Activated CD8-positive, alpha-beta T cell treated with anti-CD3 and anti-CD28 coated beads, Interleukin-2, amount 10 ng/mL, durations not matched to agents 7 days and 5 days (primary cell): ENCODE results near the gene AP3B2. TPM values are rescaled to one million over a fixed set of nuclear protein-coding genes. Genes with fewer than 3 reads are reported as not detected.

ENCODE experiments used
- ATAC-seq: fragments of 150-1000 bp; cut with Tn5 transposase; one replicate; pipeline ENCODE4 v1.10.0; 2021; ENCODE audit warnings: moderate library complexity
- CTCF ChIA-PET: fragments of 350-600 bp; sonication (Branson Sonifier 250); formaldehyde crosslinking; loops from one replicate; lab custom pipeline; 2021; ENCODE audit warnings: antibody characterized with exemption; lab: Charles Lee
- POLR2A ChIA-PET: fragments of 350-600 bp; sonication (Branson Sonifier 250); formaldehyde crosslinking; loops from one replicate; lab custom pipeline; 2021; ENCODE audit warnings: antibody characterized with exemption; lab: Charles Lee
- DNase-seq: peaks from one replicate; pipeline ENCODE4 v3.0.0-alpha.2; 2020
- H3K27ac Mint-ChIP-seq: one replicate; pipeline ENCODE4 v1.8.0; 2021; ENCODE audit warnings: mild to moderate bottlenecking, mixed read lengths
- H3K27me3 Mint-ChIP-seq: one replicate; pipeline ENCODE4 v1.8.0; 2021; ENCODE audit warnings: low read depth, mixed read lengths
- H3K36me3 Mint-ChIP-seq: one replicate; pipeline ENCODE4 v1.8.0; 2021; ENCODE audit warnings: low read depth, mixed read lengths
- H3K4me1 Mint-ChIP-seq: one replicate; pipeline ENCODE4 v1.8.0; 2021; ENCODE audit warnings: low read depth, mixed read lengths
- H3K4me3 Mint-ChIP-seq: one replicate; pipeline ENCODE4 v1.8.0; 2021; ENCODE audit warnings: mild to moderate bottlenecking, mixed read lengths
- H3K9me3 Mint-ChIP-seq: one replicate; pipeline ENCODE4 v1.8.0; 2022; ENCODE audit warnings: mixed read lengths; ENCODE audit not compliant: insufficient read depth
- total RNA-seq, 2 experiments: library from RNA; stranded (reverse); gene quantifications; one replicate each; pipeline ENCODE4 v1.2.3, GENCODE V29; 2021

The AP3B2 gene
- total RNA-seq, 2 experiments from 2014 or later: not detected

- ChIA-PET POLR2A (no interaction called here), CTCF (no interaction called here)
- Mint-ChIP-seq H3K4me1 (no peaks in the 10 kb centered on the region), H3K4me3 (no peak overlapping the region), H3K27me3 (no peaks in the 10 kb centered on the region), H3K27ac (no peak overlapping the region), H3K36me3 (no peaks in the 10 kb centered on the region), H3K9me3 (no peaks in the 10 kb centered on the region)
- DNase-seq (no peak), ATAC-seq (no peak)
Measured at GRCh38 chr15:82660378-82660777, 49.3 kb downstream of the AP3B2 start.

GRCh38 chr15:82656641-82657266, 52.9 kb downstream of the AP3B2 start:
- no peaks in the 10 kb centered on the region for H3K36me3 Mint-ChIP-seq
- no peak overlapping the region for H3K27ac Mint-ChIP-seq
- DNase-seq: no peak
- H3K9me3 Mint-ChIP-seq: no peaks in the 10 kb centered on the region
- ChIA-PET CTCF (no interaction called here), POLR2A (no interaction called here)
- ATAC-seq: no peak
- no peak overlapping the region for H3K4me3 Mint-ChIP-seq
- H3K27me3 Mint-ChIP-seq: peaks cover 4% of the 10 kb centered on the region
- no peaks in the 10 kb centered on the region for H3K4me1 Mint-ChIP-seq

GRCh38 chr15:82655606-82656005, 54.1 kb downstream of the AP3B2 start:
- no peaks in the 10 kb centered on the region for H3K36me3 Mint-ChIP-seq
- ChIA-PET CTCF (no interaction called here), POLR2A (no interaction called here)
- no peak for DNase-seq
- no peaks in the 10 kb centered on the region for H3K4me1 Mint-ChIP-seq
- no peak overlapping the region for H3K27ac Mint-ChIP-seq
- no peaks in the 10 kb centered on the region for H3K9me3 Mint-ChIP-seq
- no peak overlapping the region for H3K4me3 Mint-ChIP-seq
- peaks cover 6% of the 10 kb centered on the region for H3K27me3 Mint-ChIP-seq
- no peak for ATAC-seq

- no peaks in the 10 kb centered on the region for H3K4me1 Mint-ChIP-seq
- no peak overlapping the region for H3K27ac Mint-ChIP-seq
- DNase-seq (no peak), ATAC-seq (no peak)
- H3K27me3 Mint-ChIP-seq: peaks cover 21% of the 10 kb centered on the region
- H3K36me3 Mint-ChIP-seq: no peaks in the 10 kb centered on the region
- no peaks in the 10 kb centered on the region for H3K9me3 Mint-ChIP-seq
- H3K4me3 Mint-ChIP-seq: no peak overlapping the region
- ChIA-PET CTCF (no interaction called here), POLR2A (no interaction called here)
Measured at GRCh38 chr15:82653483-82654168, 56.0 kb downstream of the AP3B2 start.

- peaks cover 27% of the 10 kb centered on the region for H3K27me3 Mint-ChIP-seq
- ATAC-seq (no peak), DNase-seq (no peak)
- no peak overlapping the region for H3K4me3 Mint-ChIP-seq
- H3K9me3 Mint-ChIP-seq: no peaks in the 10 kb centered on the region
- POLR2A ChIA-PET: no interaction called here
- no peak overlapping the region for H3K27ac Mint-ChIP-seq
- no peaks in the 10 kb centered on the region for H3K4me1 Mint-ChIP-seq
- CTCF ChIA-PET: no interaction called here
- H3K36me3 Mint-ChIP-seq: no peaks in the 10 kb centered on the region
Measured at GRCh38 chr15:82651708-82652107, 58.0 kb downstream of the AP3B2 start.

GRCh38 chr15:82650046-82650670, 59.5 kb downstream of the AP3B2 start:
- peaks cover 32% of the 10 kb centered on the region for H3K27me3 Mint-ChIP-seq
- no peak for DNase-seq
- H3K36me3 Mint-ChIP-seq: no peaks in the 10 kb centered on the region
- no peak for ATAC-seq
- peaks cover 3% of the 10 kb centered on the region for H3K4me1 Mint-ChIP-seq
- no peaks in the 10 kb centered on the region for H3K9me3 Mint-ChIP-seq
- H3K27ac Mint-ChIP-seq: no peak overlapping the region
- ChIA-PET CTCF (interaction anchor here (1.2 kb wide), 1 partner anchor 350 kb away, joined by 3 read pairs; no protein-coding TSS in a partner anchor), POLR2A (no interaction called here)
- no peak overlapping the region for H3K4me3 Mint-ChIP-seq

GRCh38 chr15:82649226-82649999, 60.3 kb downstream of the AP3B2 start:
- H3K36me3 Mint-ChIP-seq: no peaks in the 10 kb centered on the region
- ATAC-seq: no peak
- H3K4me3 Mint-ChIP-seq: no peak overlapping the region
- peaks cover 36% of the 10 kb centered on the region for H3K27me3 Mint-ChIP-seq
- no peak for DNase-seq
- ChIA-PET POLR2A (no interaction called here), CTCF (interaction anchor here (1.2 kb wide), 1 partner anchor 351 kb away, joined by 3 read pairs; no protein-coding TSS in a partner anchor)
- peaks cover 3% of the 10 kb centered on the region for H3K4me1 Mint-ChIP-seq
- H3K9me3 Mint-ChIP-seq: no peaks in the 10 kb centered on the region
- H3K27ac Mint-ChIP-seq: no peak overlapping the region

GRCh38 chr15:82648257-82649103, 61.2 kb downstream of the AP3B2 start:
- Mint-ChIP-seq H3K9me3 (no peaks in the 10 kb centered on the region), H3K36me3 (no peaks in the 10 kb centered on the region), H3K4me1 (peaks cover 3% of the 10 kb centered on the region), H3K27ac (no peak overlapping the region), H3K4me3 (peak overlapping the region; percentile 52), H3K27me3 (peaks cover 39% of the 10 kb centered on the region)
- ChIA-PET CTCF (no interaction called here), POLR2A (interaction anchor here (1.2 kb wide), 1 partner anchor 102 kb away, joined by 3 read pairs; no protein-coding TSS in a partner anchor)
- ATAC-seq: no peak
- DNase-seq: no peak

GRCh38 chr15:82647835-82648256, 61.8 kb downstream of the AP3B2 start:
- Mint-ChIP-seq H3K4me3 (peak overlapping the region; percentile 52), H3K27ac (no peak overlapping the region), H3K4me1 (peaks cover 3% of the 10 kb centered on the region), H3K36me3 (no peaks in the 10 kb centered on the region), H3K27me3 (peaks cover 43% of the 10 kb centered on the region), H3K9me3 (no peaks in the 10 kb centered on the region)
- DNase-seq: peak; percentile 72
- peak; percentile 86 for ATAC-seq
- POLR2A ChIA-PET: interaction anchor here (1.2 kb wide), 1 partner anchor 103 kb away, joined by 3 read pairs; no protein-coding TSS in a partner anchor
- CTCF ChIA-PET: no interaction called here

- Mint-ChIP-seq H3K4me3 (peak within 1 kb of the TSS; percentile 52), H3K27me3 (peaks cover 40% of the 10 kb centered on the region), H3K9me3 (no peaks in the 10 kb centered on the region), H3K36me3 (no peaks in the 10 kb centered on the region), H3K4me1 (peaks cover 3% of the 10 kb centered on the region), H3K27ac (no peak within 1 kb of the TSS)
- CTCF ChIA-PET: no interaction called here
- DNase-seq (no peak), ATAC-seq (peak; percentile 71)
- POLR2A ChIA-PET: interaction anchor here (1.2 kb wide), 1 partner anchor 103 kb away, joined by 3 read pairs; no protein-coding TSS in a partner anchor
Measured at GRCh38 chr15:82647045-82647834, 62.4 kb downstream of the AP3B2 start, which contains the start of gene CPEB1. Gene CPEB1 (minus strand): TSS chr15:82647363. CDS start chr15:82628459, 18,904 bp downstream.
